ENCODE results near the gene TWNK.

- TF ChIP-seq CTCF (IDR thresholded peaks at IDR 0.05; ENCODE audit: low read depth, low read length), result no peak
- no peak for TF ChIP-seq POLR2A (IDR thresholded peaks at IDR 0.05; ENCODE audit: extremely low read depth, insufficient read length)
- TF ChIP-seq, protein P1, sequence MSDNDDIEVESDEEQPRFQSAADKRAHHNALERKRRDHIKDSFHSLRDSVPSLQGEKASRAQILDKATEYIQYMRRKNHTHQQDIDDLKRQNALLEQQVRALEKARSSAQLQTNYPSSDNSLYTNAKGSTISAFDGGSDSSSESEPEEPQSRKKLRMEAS (IDR thresholded peaks at IDR 0.05; ENCODE audit: low read depth, low read length), result no peak
Measured at GRCh38 chr10:101040061-101040460, 52.7 kb downstream of the TWNK start.
